Smooth muscle cell of the coronary artery (primary cell): ENCODE data around the gene EIF2AK3. TPM values are rescaled to one million over a fixed set of nuclear protein-coding genes. Genes with fewer than 3 reads are reported as not detected.

Experiments
- total RNA-seq: library from RNA; depleted of rRNA; stranded (reverse); fragments of >200 nt; gene quantifications from 2 replicates; pipeline ENCODE4 v1.2.3, GENCODE V29; 2014; ENCODE audit warnings: low replicate concordance

Gene EIF2AK3
- 28.7 and 44.0 TPM in 2 replicates for total RNA-seq

GRCh38 chr2:88627055-88627855, at the start of gene EIF2AK3:
TSS of gene EIF2AK3 (minus strand) at chr2:88627464. CDS start at chr2:88627274, 190 bp downstream.

Other genes with a start within 250 kb of the EIF2AK3 start
- not detected in 2 replicates for gene FOXI3, start 174.8 kb downstream of the EIF2AK3 start, total RNA-seq
- 5.1 and 6.5 TPM in 2 replicates for gene RPIA, start 64.2 kb upstream of the EIF2AK3 start, total RNA-seq